Fibroblast of the aortic adventitia (primary cell): ENCODE results near the gene ANXA10. TPM values are rescaled to one million over a fixed set of nuclear protein-coding genes. Genes with fewer than 3 reads are reported as not detected.

Experiments
- DNase-seq: peaks from one replicate; pipeline ENCODE4 v3.0.0-alpha.2; 2010; ENCODE audit warnings: low read depth
- H3K4me3 ChIP-seq: 2 replicates; pipeline ENCODE4 v1.5.1; 2011; ENCODE audit warnings: low read depth, mild to moderate bottlenecking, control low read depth, low read length, moderate library complexity
- total RNA-seq: library from RNA; depleted of rRNA; stranded (reverse); fragments of >200 nt; gene quantifications from 2 replicates; pipeline ENCODE4 v1.2.3, GENCODE V29; 2012; ENCODE audit warnings: low replicate concordance
- TF ChIP-seq, protein P1 (sequence below): IDR thresholded peaks from 2 replicates; pipeline ENCODE4 v1.5.1; 2011; ENCODE audit warnings: mild to moderate bottlenecking, low read length, control low read depth, inconsistent platforms; ENCODE audit not compliant: insufficient read depth

The ANXA10 gene
- total RNA-seq, 1 donor, result 83.5 TPM

DNA sequence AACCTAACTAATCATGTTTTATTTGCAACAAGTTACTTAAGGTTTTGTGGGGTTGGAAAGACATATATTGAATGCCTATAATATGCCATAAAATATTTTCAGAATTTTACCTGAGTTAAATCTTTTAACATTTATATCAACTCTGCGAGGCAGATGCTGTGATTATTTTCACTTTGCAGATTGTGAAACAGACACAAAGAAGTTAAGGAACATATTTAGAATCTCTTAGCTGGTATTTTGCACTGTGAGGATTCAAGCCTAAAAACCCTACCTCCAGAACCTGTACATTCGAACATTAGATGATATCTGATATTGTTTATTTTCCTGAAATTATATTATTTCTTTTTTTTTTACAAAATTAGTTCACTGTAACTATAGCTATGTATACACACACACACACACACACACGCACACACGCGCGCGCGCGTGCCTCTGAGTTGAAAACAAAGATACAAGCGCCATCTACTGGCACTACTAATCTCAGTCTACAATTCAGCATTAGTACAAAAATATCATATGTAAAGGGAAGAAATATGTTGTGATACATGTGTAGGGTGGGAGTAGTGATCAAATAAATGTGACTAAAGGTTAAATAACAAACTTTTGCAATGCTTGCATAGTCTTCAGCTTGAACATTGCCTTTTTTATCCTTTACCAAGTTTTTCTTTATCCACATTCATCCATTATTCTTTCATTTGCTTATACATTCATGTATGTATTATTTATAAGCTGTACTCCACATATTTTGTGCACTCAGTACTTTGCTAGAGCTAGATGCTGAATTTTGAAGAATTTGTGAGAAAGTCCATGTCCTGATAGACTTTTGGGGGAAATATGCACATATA, 61.5 kb downstream of the ANXA10 start:
- TF ChIP-seq, protein P1, sequence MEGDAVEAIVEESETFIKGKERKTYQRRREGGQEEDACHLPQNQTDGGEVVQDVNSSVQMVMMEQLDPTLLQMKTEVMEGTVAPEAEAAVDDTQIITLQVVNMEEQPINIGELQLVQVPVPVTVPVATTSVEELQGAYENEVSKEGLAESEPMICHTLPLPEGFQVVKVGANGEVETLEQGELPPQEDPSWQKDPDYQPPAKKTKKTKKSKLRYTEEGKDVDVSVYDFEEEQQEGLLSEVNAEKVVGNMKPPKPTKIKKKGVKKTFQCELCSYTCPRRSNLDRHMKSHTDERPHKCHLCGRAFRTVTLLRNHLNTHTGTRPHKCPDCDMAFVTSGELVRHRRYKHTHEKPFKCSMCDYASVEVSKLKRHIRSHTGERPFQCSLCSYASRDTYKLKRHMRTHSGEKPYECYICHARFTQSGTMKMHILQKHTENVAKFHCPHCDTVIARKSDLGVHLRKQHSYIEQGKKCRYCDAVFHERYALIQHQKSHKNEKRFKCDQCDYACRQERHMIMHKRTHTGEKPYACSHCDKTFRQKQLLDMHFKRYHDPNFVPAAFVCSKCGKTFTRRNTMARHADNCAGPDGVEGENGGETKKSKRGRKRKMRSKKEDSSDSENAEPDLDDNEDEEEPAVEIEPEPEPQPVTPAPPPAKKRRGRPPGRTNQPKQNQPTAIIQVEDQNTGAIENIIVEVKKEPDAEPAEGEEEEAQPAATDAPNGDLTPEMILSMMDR, result peak; percentile 68
- DNase-seq, result peak; percentile 92
- H3K4me3 ChIP-seq, result peak overlapping the region; percentile 39

GRCh38 chr4:168154546-168155277, 62.4 kb downstream of the ANXA10 start:
- DNase-seq, result no peak
- H3K4me3 ChIP-seq, result no peak overlapping the region
- TF ChIP-seq, protein P1, result no peak

DNA sequence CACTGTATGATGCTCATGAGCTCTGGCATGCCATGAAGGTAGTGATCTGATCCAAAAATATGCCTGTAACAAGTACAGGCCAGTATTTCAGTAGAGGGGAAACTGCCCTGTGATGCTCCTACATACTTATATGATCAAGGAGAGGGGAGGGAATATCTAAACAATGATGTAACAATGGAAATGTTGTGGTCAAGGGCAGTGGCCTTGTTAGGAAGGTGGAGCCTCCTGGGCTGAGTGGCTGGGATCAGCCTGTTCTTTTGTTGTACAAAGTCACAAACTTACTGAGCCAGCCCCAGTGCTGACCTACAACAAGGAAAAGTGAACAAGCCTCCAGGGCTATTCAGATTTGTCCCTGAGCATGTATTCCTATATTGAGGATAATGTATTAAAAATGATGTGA, 70.3 kb downstream of the ANXA10 start:
- H3K4me3 ChIP-seq, result no peak overlapping the region
- peak; percentile 51 for DNase-seq
- TF ChIP-seq, protein P1, result no peak

DNA sequence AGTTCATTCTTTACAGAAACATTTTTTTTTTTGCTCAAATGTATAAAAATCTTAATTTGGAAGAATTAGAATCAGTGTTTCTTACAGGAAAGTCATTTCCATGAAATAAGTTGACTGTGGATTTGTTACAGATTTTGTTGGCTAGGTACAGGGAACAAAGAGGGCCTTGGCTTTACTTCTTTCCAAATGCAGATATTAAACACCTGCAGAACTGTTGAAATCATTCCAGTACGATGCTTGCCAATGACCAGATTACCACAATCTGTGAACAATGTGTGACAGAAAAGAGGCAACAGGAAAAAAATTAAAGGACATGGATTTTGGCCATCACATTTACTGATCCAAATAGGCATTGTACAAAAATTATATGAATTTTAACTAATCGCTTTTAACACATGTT, 70.8 kb downstream of the ANXA10 start:
- no peak overlapping the region for H3K4me3 ChIP-seq
- TF ChIP-seq, protein P1, result no peak
- DNase-seq, result no peak

DNA sequence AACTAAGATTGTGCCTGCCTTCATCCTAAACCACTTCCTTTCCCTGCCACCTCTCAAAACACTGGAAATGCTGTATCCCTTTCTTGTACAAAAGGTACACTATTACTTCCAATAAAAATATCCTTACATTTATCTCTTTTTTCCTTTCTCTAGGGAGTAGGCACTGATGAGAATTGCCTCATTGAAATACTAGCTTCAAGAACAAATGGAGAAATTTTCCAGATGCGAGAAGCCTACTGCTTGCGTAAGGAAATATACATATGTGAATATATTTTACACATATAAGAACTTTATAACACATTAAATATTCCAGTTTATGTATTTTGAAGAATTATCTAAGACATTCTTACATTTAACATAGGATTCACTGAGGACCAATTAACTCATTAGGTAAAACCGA, 71.7 kb downstream of the ANXA10 start:
- TF ChIP-seq, protein P1, result no peak
- no peak overlapping the region for H3K4me3 ChIP-seq
- no peak for DNase-seq

DNA sequence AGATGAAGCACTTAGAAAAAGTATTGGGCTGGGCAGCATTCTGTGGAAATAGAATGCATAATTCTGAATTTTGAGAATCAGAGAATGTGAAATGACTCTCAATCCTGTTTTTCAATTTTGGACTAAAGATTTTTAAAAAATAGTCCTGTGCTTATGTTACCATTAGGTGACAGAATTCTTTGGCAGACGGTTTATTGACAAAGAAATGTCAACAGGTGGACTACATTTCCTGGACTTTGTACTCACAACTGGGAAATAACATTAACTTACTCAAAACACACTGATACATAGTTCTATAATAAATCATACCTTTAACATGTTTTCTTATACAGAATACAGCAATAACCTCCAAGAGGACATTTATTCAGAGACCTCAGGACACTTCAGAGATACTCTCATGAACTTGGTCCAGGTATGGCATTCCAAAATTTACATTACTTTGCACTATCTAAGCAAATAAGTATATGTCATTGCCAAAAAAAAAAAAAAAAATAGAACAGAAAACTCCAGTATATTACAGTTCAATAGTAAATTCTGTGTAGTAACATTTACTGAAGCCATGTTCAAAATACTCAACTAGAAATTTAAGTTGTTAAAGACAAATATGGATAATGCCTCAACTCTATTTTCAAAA, 72.7 kb downstream of the ANXA10 start:
- no peak overlapping the region for H3K4me3 ChIP-seq
- TF ChIP-seq, protein P1, result no peak
- DNase-seq, result no peak
